Osteocyte (in vitro differentiated cells): ENCODE measurements around the gene LPCAT4. TPM values are rescaled to one million over a fixed set of nuclear protein-coding genes. Genes with fewer than 3 reads are reported as not detected.
A peak's percentile ranks its signal among the peaks of the same experiment; 100 is the strongest.

Source experiments
- DNase-seq: peaks from one replicate; pipeline ENCODE4 v3.0.0; 2021; ENCODE audit warnings: mixed read lengths; ENCODE audit not compliant: unreplicated experiment; ENCODE audit errors: extremely low spot score
- H3K27ac Mint-ChIP-seq: one replicate; pipeline ENCODE4 v1.8.0; 2021; ENCODE audit warnings: mild to moderate bottlenecking, mixed read lengths; ENCODE audit not compliant: unreplicated experiment
- H3K27me3 Mint-ChIP-seq: one replicate; pipeline ENCODE4 v1.8.0; 2021; ENCODE audit warnings: mixed read lengths; ENCODE audit not compliant: unreplicated experiment
- H3K36me3 Mint-ChIP-seq: one replicate; pipeline ENCODE4 v1.8.0; 2021; ENCODE audit warnings: mixed read lengths; ENCODE audit not compliant: unreplicated experiment
- H3K4me1 Mint-ChIP-seq: one replicate; pipeline ENCODE4 v1.8.0; 2021; ENCODE audit warnings: mixed read lengths; ENCODE audit not compliant: unreplicated experiment
- H3K4me3 Mint-ChIP-seq: one replicate; pipeline ENCODE4 v1.8.0; 2021; ENCODE audit warnings: mild to moderate bottlenecking, moderate library complexity, mixed read lengths; ENCODE audit not compliant: unreplicated experiment
- H3K9me3 Mint-ChIP-seq: one replicate; pipeline ENCODE4 v1.8.0; 2021; ENCODE audit warnings: mixed read lengths; ENCODE audit not compliant: unreplicated experiment
- total RNA-seq: library from RNA; stranded (reverse); gene quantifications from 2 replicates; pipeline ENCODE4 v1.2.1, GENCODE V29; 2021
- TF ChIP-seq, protein P1 (sequence below): fragments of 200-600 bp; sonication (generic); IDR thresholded peaks from 2 replicates; pipeline ENCODE4 v1.5.0; 2021; ENCODE audit warnings: antibody characterized with exemption, mild to moderate bottlenecking, moderate library complexity

LPCAT4 gene
- total RNA-seq, 1 donor from 2014 or later: 49.0 TPM

DNA sequence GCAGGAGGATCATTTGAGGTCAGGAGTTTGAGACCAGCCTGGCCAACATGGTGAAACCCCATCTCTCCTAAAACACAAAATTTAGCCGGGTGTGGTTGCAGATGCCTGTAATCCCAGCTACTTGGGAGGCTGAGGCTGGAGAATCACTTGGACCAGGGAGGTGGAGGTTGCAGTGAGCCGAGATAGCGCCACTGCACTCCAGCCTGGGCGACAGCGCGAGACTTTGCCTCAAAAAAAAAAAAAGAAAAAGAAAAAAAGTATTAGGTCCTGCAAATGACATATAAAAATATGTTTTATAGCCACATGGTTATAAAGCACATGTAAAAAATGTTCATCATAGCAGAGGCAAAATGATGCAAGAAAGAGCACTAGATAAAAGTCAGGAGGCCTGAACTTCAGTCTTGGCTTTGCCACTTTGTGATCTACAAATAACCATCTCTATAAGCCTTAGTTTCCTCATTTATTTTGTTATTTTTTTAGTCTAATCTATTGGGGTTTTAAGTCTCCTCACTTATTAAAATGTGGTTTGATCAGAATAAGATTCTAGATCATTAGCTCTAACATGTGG is 34.4 kb downstream of the LPCAT4 start:
- TF ChIP-seq, protein P1, sequence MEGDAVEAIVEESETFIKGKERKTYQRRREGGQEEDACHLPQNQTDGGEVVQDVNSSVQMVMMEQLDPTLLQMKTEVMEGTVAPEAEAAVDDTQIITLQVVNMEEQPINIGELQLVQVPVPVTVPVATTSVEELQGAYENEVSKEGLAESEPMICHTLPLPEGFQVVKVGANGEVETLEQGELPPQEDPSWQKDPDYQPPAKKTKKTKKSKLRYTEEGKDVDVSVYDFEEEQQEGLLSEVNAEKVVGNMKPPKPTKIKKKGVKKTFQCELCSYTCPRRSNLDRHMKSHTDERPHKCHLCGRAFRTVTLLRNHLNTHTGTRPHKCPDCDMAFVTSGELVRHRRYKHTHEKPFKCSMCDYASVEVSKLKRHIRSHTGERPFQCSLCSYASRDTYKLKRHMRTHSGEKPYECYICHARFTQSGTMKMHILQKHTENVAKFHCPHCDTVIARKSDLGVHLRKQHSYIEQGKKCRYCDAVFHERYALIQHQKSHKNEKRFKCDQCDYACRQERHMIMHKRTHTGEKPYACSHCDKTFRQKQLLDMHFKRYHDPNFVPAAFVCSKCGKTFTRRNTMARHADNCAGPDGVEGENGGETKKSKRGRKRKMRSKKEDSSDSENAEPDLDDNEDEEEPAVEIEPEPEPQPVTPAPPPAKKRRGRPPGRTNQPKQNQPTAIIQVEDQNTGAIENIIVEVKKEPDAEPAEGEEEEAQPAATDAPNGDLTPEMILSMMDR: no peak
- no peaks in the 10 kb centered on the region for H3K9me3 Mint-ChIP-seq
- H3K4me3 Mint-ChIP-seq: no peak overlapping the region
- H3K36me3 Mint-ChIP-seq: peaks cover 12% of the 10 kb centered on the region
- H3K4me1 Mint-ChIP-seq: peaks cover 54% of the 10 kb centered on the region
- no peaks in the 10 kb centered on the region for H3K27me3 Mint-ChIP-seq
- H3K27ac Mint-ChIP-seq: no peak overlapping the region
- no peak for DNase-seq

DNA sequence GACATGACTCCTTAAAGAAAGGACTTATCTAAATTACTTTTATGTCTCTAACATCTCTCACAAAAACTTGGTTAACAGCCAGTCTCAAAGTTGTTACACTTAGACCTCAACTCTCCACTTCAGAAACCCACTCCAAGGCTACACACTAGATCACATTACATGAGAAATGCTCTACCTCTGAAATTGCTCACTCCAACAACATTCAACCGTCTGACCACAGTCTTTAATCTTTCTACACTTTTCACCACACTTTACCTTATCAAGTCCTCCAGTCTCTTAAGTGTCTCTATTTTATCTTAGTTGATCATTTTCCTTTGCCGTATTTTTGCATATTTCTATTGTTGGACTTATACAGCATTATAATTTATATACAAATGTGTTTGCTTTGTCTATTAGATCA is 35.2 kb downstream of the LPCAT4 start:
- Mint-ChIP-seq H3K27ac (no peak overlapping the region), H3K36me3 (peaks cover 12% of the 10 kb centered on the region), H3K4me1 (peaks cover 51% of the 10 kb centered on the region), H3K9me3 (no peaks in the 10 kb centered on the region), H3K4me3 (no peak overlapping the region), H3K27me3 (no peaks in the 10 kb centered on the region)
- TF ChIP-seq, protein P1: no peak
- no peak for DNase-seq

- TF ChIP-seq, protein P1: no peak
- Mint-ChIP-seq H3K9me3 (no peaks in the 10 kb centered on the region), H3K27me3 (no peaks in the 10 kb centered on the region), H3K36me3 (peaks cover 12% of the 10 kb centered on the region), H3K4me1 (peaks cover 36% of the 10 kb centered on the region), H3K27ac (no peak overlapping the region), H3K4me3 (no peak overlapping the region)
- no peak for DNase-seq
These were observed 36.7 kb downstream of the LPCAT4 start for GRCh38 chr15:34330279-34330678.

DNA sequence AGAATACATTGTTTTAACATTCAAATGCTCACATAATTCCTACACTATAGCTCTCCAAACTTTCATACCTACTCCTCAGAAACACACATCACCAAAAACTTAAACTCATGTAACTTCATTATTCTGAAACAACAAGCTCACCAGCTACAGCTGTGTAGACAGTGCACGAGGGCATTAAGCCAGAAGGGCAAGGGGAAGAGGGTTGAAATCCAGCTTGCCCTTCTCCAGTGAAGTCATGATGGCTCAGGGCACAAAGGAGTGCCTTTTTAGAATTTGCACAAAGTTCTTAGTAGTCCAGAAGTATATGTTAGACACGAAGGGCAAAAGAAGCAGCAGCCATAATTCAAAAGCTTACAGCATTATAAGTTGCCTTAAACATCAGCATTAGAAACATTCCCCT is 38.0 kb downstream of the LPCAT4 start:
- Mint-ChIP-seq H3K4me3 (no peak overlapping the region), H3K36me3 (peaks cover 12% of the 10 kb centered on the region), H3K27ac (peak overlapping the region; percentile 54), H3K4me1 (peaks cover 27% of the 10 kb centered on the region), H3K9me3 (no peaks in the 10 kb centered on the region), H3K27me3 (no peaks in the 10 kb centered on the region)
- no peak for DNase-seq
- TF ChIP-seq, protein P1: no peak

DNA sequence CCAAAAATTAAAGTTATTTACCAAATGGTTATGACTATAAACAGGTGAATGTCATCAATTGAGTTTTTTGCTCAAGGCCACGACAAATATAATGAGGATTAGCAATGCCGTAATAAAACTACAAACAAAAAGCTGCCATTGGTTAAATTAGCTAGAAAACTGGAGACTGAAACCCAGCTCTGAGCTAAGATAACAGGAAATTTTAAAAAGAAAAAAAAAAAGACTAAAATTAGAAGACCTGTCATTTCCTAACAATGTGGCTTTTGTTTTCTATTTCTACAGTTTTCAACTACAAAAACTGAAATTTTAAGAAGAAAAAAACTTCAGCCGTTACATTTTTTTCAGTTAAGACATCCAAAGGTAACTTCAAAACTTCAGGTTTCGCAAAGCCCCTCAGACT is 39.1 kb downstream of the LPCAT4 start:
- H3K27me3 Mint-ChIP-seq: no peaks in the 10 kb centered on the region

More for the DNA sequence above, 39.1 kb downstream of the LPCAT4 start:
- no peak overlapping the region for H3K4me3 Mint-ChIP-seq
- no peak overlapping the region for H3K27ac Mint-ChIP-seq
- peaks cover 3% of the 10 kb centered on the region for H3K9me3 Mint-ChIP-seq
- TF ChIP-seq, protein P1: no peak
- peaks cover 14% of the 10 kb centered on the region for H3K36me3 Mint-ChIP-seq
- no peak for DNase-seq
- H3K4me1 Mint-ChIP-seq: peaks cover 21% of the 10 kb centered on the region
